Activated T-cell treated with anti-CD3 and anti-CD28 coated beads, Interleukin-2, amount 50 U/mL, for 1 hour (primary cell): ENCODE results near the gene ALDH1L2.
"Not testable (repeated sequence)": the region's sequence is repeated elsewhere in the genome, so short reads cannot be mapped to it uniquely, and the experiment has no call there.

ENCODE experiments used
- DNase-seq: peaks from one replicate; pipeline ENCODE4 v3.0.0-alpha.2; 2020

ALDH1L2 gene

DNA sequence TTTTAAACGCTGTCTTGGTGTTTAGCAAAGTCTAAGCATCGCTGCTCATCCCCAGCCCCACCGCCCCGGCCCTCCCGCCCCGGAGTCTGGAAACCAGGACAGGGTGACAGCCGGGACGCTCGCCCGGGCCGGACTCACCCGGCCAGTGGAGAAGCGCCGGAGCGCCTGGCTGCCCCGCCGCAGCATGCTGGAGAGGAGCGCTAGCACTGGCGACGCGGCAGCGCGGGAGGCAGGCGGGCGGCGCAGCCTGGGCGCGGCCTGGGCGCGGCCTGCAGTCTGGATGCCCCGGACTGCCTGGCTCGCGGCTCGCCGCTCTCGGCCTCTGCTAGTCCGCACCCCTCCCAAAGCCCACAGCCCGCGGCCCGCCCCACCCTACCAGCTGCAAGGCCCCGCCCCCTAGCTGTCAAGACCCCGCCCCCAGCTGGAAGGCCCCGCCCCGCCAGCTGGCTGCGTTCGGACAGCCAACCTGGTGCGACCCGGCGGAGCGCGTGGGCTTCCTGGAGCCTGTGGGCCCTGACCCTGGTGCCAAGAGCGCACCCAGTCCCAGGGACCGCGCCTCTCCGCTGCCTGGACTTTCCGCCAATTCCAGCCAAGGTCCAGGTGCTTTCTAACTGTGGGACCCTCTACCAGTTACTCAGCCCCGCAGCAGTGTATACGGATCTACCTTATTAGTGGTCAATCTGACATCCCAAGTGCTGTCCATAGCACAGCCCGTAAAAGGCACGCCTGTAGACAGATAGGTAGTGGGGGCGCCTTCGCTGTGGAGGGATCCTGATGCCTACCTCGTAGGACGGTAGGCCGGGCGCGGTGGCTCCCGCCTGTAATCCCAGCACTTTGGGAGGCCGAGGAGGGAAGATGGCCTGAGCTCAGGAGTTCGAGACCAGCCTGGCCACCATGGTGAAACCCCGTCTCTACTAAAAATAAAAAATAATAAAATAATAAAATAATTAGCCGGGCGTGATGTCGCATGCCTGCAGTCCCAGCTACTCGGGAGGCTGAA is at the start of gene ALDH1L2:
Gene ALDH1L2, minus strand, starts transcription at position 208 of the 1,000 bp plus-strand sequence. Its CDS starts 22 bp downstream, at position 186.
- DNase-seq = peak; percentile 47

DNA sequence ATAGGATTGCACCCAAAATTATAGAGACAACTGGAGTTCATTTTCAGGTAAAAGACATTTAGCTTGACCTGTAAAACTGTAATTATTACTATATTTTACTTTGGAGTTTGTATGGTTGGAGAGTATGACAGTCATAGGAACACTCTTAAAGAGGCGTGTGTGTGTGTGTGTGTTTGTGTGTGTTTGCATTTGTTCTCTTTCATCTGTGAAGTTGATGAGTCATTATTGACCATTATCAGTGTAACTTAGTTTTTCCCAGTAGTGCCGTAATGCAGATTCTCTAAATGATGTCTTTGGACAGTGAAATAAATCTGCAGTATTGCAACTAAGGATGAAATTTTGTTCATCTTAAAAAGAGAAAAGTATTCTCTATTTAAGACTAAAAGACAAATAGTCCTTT is 36.3 kb upstream of the ALDH1L2 start:
- DNase-seq = no peak

DNA sequence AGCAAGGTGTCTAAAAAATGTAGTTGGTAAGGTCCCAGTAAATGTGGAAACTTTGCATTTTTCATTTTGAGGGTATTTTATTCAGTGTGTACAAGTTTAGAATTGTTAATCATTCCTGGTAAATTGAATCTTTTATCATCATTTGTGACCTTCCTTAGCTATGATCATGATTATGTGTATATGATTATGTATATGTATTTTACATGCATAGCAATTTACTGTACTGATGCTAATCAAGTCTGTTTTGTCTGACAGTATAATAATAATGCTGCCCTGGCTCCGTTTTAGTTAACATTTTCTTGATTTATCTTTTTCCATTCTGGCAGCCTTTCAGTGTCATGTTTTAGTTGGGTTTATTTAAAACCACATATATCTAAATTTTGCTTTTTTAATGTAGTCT is 32.7 kb upstream of the ALDH1L2 start:
- no peak for DNase-seq

DNA sequence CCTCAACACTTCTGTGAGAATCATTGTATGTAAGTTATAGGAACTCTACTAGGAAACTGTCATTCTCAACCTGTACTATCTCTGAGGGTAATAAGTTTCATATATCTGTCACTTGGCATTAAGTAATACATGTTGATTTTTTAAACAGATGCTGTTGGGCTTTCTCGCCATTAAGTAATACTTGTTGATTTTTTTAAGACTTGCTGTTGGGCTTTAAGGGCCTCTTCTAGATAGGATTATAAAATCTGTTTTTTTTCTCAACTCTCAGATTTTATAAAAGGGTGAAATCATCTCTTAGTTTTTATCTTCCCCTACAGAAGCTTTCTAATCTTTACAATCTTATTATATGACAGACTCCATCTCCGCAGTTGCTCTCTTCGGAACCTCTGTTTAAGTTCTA is 28.8 kb upstream of the ALDH1L2 start:
- DNase-seq = no peak

DNA sequence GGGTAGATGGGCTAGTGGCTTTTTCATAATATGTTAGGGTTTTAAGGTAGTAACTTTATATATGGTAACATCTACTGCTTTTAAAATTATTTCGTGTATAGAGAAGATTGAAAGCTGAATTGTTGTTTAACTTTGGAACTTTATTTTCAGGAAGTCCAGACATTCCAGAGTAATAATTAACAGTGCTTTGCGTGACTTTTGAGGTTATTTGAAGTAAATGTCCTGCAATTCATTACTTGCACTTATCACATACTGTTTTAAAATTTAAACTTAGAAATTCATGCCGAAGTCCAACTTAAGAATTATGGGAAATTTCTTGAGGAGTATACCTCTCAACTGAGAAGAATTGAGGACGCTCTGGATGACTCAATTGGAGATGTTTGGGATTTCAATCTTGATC is 26.6 kb upstream of the ALDH1L2 start:
- no peak for DNase-seq

DNA sequence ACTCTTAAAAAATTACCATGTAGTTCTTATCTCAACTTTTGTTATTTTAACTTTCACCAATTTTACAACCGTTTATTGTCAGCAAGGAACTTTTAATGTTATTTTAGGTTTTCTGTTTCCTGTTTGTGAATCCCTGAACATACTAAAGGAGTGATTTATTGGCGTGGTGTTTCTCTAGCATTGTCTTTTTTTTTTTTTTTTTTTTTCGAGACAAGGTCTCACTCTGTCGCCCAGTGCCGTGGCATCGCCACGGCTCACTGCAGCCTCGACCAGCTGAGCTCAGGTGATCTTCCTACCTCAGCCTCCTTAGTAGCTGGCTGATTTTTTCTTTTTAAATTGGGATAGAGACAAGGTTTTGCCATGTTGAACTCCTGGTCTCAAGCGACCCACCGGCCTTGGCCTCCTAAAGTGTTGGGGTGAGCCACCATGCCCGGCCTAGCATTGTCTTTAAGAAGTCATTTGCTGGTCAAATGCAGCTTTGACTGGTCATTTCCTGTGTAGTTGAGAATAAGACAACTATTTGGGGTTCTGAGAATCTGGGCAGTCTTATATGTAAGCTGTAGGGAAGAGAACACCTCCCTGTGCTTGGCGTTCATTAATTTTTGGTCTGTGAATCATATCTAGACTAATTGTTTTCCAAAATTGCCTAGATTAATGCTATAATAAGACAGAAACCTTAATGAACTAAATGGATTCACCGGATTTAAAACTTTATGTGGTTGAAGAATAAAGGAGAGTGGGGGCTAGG is 25.4 kb upstream of the ALDH1L2 start:
- DNase-seq = no peak

DNA sequence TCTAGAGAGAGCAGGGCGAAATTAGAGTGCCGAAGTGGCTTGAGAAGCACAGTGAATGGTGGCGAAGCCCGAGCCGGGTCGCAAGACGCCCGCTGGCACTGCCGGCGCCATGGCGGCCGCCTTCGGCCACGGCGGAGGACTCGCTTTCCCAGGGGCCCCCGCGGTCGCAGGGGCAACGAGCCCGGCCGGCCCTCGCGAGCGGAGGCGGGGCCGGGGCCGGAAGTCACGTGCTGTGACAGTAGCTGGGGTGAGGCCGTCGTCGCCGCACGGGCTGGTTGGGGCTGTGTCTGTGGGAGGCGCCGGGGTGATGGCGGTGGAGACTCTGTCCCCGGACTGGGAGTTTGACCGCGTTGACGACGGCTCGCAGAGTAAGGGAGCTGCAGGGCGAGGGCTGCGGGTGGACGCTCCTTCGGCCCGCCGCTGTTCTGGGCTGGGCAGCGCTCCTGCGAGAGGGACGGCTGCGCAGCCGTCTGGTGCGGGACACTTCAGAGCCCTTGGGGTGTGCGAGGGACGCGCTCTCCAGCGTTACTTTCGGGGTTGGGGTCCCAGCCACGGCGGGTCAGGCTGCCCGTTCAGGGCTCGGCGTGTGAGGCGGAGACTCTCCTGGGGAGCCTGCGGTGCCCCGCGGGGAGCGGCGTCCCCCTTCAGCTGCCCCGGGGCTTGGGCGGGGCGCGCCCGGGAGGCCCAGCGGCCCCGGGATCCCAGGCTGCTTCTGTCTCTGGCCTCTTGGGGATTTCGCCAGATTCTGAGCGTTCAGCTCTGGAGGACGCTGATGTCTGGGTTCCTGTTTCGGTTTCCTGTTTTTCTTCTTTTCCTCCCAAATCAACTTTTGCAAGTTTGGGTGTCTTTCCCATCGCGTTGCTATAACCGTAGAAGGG is 23.5 kb upstream of the ALDH1L2 start, which contains the start of gene WASHC4:
Gene WASHC4, plus strand, starts transcription at position 238 of the 878 bp plus-strand sequence. Its CDS starts 70 bp downstream, at position 308.
- DNase-seq = peak; percentile 91

DNA sequence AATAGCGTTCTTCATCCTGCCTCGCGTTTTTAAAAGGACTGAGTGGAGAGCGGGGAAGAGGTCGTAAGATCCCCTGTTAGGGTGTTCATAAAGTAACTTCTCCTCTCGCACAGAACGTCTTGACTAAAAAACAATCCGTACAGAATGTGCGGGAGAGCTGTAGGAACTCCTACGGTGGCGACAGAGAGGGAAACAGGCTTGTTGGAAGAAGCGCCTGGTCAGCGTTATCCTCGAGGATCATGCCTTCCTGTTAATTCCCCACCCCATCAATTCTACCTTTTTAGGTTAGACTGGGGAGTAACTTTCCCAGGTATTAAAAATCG is 22.9 kb upstream of the ALDH1L2 start:
- no peak for DNase-seq

DNA sequence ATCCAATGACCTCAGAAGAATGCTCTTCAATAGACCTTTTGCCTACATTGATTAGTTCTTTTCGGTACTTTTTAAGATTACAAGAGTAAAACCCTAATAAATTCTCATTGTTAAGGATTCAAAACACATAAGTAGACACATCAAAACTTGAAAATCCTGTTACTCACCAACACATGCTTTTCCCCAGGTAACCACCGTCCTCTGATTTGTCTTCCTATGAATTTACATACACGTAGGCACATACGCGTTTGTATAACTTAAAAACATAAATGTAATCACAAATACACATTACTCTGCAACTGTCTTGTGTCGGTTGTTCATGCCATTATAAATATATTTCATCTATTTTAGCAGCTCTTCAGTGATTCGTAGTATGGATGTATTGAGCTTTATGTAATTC is 22.4 kb upstream of the ALDH1L2 start:
- DNase-seq = no peak

DNA sequence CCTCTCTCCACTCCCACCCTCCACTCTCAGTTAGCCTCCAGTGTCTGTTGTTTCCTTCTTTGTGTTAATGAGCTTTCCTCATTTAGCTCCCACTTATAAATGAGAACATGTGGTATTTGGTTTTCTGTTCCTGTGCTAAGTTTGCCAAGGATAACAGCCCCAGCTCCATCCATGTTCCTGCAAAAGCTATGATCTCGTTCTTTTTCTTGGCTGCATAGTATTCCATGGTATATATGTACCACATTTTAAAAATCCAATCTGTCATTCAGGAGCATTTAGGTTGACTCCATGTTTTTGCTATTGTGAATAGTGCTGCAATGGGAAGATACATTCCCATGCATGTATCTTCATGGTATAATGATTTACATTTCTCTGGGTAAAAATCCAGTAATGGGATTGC is 20.5 kb upstream of the ALDH1L2 start:
- DNase-seq = no peak

DNA sequence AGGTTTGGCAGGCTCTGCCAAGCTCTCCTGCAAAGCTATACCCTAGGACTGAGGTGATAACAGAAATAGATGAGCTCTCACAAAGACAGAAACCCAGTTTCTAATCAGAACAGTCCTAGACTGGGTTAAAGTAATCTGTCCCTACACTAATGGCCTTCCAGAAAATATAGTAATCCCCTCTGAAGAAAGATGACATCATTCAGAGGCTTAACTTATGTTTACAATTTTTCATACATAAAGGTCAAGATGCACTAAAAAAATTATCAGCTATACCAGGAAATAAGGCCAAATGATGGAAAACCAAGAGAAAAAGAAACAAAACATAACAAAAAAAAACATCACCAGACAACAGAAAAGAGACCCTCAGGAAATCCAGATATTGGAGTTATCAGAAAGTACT is 18.4 kb upstream of the ALDH1L2 start:
- DNase-seq = no peak

DNA sequence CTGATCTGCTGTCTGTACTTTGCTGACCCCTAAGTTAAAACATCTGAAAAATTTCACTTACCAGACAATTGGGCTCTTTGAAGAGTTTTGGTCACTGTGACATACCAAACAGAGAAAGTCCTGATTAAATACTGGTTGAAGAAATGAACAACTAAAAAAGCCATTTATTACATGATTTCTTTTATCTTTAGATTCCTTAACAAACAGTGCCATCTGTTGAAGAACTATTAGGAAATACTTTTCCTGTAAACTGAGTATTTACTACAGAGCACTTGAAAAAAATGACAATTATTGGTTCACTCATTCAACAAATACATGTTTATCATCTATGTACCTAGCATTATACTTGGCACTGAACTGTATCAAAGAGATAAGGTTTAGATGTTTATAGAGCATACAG is 16.7 kb upstream of the ALDH1L2 start:
- no peak for DNase-seq

DNA sequence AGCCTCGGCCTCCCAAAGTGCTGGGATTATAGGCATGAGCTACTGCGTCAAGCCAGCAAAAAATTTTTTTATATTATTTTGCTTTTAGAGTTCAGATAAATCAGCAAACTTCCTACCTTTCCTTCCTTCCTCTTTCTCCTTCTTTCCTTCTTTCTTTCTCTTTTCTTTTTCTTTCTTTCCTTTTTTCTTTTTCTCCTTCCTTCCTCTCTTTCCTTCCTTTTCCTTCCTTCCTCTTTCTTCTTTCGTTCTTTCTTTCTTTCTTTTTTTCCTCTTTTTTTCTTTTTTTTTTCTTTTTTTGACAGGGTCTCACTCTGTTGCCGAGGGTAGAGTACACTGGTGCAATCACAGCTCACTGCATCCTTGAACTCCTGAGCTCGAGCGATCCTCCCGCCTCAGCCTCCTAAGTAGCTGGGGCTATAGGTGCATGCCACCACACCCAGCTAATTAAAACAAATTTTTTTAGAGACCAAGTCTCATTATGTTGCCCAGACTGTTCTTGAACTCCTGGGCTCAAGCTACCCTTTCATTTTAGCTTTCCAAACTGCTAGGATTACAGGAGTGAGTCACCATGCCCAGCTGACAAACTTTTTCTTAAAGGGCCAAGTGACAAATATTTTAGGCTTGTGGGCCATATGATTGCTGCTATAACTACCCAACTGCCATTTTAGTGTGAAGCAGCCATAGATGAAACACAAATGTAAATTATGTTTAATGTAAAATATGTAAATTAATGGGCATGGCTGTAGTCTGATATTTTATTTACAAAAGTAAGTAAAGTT is 16.1 kb upstream of the ALDH1L2 start:
- no peak for DNase-seq

DNA sequence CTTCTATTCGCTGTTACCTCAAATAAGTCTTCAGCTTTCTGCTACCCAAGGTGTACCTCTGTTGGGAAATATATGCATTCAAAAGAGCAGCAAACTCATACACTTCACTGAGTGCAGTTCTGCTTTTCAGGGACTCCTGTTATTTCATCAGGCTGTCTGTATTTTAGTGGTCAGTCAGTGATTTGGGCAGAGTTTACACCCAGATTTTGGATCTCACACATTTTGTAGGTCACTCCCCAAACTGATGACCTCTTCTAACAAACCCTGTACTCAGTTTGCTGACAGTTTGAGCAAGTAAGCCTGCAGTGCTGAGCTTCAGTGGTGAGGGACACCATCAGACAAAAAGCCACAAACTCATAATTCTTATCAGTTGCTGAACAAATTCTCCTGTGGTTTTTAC is 15.1 kb upstream of the ALDH1L2 start:
- DNase-seq = no peak

DNA sequence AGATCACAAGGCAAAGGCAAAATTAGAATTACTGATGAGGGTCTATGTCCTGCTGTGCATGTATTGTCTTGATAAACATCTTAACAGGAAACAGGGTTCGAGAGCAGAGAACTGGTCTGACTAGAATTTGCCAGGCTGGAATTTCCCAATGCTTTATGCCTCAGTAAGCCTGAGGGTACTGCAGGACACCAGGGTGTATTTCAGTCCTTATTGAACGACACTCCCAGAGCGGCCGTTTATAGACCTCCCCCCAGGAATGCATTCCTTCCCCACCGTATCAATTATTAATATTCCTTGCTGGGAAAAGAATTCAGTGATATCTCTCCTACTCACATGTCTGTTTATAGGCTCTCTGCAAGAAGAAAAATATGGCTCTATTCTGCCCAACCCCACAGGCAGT is 11.1 kb upstream of the ALDH1L2 start:
- not testable (repeated sequence) for DNase-seq

DNA sequence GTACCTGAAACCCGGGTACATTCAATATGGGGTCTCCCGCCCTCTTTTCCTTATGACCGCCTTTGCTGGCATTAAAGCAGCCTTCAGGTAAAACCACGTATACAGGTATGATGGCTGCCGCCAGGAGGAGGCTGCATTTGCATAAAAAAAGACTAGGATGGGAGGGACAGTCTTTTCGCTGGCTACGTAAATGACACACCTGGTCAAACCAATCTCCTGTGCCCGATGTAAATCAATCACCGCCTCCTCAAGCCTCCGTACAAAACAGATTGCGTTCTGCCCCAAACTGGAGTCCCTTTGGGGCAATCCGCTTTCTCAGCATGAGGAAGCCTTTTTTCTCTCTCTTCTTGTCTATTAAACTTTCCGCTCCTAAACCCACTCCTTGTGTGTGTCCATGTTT is 8.1 kb upstream of the ALDH1L2 start:
- DNase-seq = no peak

DNA sequence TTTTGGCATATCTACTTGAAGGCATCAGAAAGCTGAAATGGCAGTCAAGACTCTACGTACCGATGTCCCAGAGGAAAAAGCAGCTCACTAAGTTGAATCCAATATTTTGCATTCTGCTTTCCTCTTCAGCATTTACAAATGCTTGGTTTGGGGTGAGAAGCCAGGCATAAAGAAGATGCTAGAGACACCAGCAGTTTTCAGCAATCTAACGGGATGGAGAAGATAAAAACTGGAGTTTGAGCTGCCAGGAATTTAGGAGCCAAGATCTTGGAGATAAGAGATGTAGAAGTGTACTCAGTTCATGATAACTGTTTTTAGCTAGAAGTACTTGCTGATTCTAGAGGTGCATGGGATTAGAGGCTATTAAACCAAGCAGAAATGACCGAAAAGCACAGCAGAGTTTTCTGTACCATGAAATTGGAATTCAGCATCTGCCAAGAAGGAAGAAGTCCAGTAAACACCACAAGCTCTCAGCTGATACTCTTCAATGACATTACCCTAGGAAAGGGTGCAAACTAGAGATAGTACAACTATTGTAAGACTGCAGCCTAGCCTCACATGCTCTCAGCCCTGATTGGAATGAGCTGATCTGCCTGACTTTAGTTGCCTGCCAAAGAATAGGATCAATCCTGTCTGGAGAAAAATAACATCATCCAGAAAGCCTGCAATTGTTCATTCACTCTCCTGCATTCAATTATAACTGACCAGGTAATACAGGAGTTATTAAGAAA is 7.4 kb upstream of the ALDH1L2 start:
- no peak for DNase-seq

DNA sequence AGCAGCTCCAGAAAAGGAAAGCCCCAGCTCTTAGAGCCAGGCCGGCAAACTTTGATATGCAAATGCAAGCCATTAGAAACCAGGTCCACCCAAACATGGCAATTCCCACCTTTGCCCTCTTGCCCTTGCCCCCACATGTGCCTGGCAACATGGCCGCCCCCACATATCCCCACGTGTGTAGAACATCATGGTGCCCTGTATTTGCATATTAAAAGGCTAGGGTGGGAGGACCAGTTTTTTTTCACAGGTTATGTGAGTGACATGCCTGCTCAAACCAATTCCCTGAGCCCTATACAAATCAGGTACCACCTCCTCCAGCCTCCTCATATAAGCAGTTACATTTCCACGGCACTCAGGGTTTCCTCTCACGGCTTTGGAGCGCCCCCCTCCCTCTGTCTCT is 6.1 kb upstream of the ALDH1L2 start:
- no peak for DNase-seq

DNA sequence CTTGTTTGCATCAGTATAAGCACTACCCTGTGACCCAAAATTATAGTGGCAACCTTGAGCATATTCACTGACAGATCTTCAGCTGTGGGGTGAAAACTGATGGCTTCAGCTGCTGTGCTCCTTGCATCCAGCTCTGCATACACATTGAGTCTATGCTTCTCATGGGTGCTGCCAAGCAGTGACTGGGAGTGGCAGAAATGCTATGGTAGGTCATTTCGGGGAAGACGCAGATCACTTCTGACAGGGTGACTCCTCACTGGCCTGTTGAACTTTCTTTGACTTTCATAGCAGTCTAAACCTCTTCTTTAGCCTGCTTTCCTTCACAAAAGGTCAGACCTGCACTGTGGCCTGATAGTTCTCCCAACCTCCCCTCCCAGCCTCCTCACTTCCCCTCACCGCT is 5.6 kb upstream of the ALDH1L2 start:
- DNase-seq = no peak

DNA sequence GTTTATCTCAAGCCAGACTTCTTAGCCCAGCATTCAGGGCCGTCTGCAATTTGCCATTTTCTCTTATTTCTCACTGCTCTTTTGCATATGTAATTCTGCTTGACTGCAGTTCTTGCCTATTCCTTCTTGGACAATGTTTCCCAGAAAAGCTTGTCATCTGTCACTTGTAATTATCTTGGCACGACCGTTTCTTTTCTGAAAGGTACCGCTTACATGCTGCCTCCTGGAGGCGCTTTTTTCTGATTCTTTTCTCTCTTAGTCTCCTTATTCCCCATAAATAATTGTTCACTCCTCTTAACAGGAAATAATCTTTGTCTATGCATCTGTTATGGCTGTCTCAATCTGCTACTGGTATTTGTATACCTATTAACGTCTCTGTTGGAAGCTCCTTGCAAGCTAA is 1.2 kb upstream of the ALDH1L2 start:
- no peak for DNase-seq

DNA sequence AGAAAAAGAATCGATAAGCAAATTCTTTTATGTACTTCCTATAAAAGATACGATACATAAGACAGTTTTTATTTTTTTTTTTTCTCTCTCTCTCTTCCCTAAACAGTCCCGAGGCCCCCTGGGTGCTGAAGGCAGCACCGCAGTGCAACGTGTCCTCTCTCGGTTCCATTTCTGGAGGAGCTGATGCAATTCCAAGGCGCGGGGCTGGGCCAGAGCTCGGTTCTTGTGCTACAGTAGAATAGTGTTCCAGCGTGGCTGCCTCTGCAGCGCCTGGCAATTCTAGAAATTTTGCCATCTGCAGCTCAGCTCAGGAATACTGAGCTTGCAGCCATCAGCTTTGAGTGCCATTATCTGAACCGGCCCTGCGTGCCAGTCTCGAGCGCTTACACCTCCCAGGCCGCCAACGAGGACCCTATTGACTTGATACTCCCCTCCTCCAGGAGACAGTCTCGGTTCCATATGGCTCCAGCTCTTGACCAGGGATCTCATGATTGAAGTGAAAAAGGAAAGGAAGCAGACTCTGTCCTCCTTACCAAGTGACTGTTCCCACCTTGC is 630 bp downstream of the ALDH1L2 start:
- peak; percentile 20 for DNase-seq
